Stimulated activated CD8-positive, alpha-beta memory T cell treated with anti-CD3 and anti-CD28 coated beads, Interleukin-7, amount 100 ng/mL, for 48 hours (primary cell): Measurements from ENCODE around the gene ICAM4.
"Not testable (repeated sequence)": the region's sequence is repeated elsewhere in the genome, so short reads cannot be mapped to it uniquely, and the experiment has no call there.

ENCODE experiments used
- DNase-seq, 2 donors: peaks; one replicate each; pipeline ENCODE4 v3.0.0-alpha.2; 2020; ENCODE audit warnings: low read depth in 1 of 2; ENCODE audit errors: extremely low read depth in 1 of 2

The ICAM4 gene, protein sequence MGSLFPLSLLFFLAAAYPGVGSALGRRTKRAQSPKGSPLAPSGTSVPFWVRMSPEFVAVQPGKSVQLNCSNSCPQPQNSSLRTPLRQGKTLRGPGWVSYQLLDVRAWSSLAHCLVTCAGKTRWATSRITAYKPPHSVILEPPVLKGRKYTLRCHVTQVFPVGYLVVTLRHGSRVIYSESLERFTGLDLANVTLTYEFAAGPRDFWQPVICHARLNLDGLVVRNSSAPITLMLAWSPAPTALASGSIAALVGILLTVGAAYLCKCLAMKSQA

DNA sequence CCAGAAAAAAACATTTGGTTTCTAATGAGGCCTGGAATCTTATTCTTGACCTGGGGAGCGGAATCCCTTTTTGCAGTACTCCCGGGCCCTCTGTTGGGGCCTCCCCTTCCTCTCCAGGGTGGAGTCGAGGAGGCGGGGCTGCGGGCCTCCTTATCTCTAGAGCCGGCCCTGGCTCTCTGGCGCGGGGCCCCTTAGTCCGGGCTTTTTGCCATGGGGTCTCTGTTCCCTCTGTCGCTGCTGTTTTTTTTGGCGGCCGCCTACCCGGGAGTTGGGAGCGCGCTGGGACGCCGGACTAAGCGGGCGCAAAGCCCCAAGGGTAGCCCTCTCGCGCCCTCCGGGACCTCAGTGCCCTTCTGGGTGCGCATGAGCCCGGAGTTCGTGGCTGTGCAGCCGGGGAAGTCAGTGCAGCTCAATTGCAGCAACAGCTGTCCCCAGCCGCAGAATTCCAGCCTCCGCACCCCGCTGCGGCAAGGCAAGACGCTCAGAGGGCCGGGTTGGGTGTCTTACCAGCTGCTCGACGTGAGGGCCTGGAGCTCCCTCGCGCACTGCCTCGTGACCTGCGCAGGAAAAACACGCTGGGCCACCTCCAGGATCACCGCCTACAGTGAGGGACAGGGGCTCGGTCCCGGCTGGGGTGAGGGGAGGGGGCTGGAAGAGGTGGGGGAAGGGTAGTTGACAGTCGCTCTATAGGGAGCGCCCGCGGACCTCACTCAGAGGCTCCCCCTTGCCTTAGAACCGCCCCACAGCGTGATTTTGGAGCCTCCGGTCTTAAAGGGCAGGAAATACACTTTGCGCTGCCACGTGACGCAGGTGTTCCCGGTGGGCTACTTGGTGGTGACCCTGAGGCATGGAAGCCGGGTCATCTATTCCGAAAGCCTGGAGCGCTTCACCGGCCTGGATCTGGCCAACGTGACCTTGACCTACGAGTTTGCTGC lies at the start of gene ICAM4:
ICAM4 (plus strand) TSS at position 153 of the 935 bp plus-strand sequence; CDS start at position 211, 58 bp downstream.
- DNase-seq: no peak

DNA sequence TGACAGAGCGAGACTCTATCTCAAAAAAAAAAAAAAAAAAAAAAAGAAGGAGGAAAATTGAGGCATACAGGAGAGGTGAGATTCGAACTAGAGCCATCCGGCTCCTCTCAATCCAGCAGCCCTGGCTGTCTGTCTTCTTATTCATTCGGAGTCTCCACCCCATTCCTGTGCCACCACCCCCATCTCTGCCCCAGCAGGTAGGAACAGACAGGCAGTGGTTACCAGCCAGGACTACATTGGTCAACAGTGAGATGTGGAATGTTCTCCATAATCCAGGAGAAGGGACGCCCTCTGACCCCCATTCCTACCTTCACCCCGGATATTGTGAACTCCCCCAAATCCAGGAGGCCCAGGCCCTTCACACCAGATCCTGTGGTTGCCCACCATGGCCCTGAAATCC lies 49.1 kb upstream of the ICAM4 start:
- DNase-seq: no peak

DNA sequence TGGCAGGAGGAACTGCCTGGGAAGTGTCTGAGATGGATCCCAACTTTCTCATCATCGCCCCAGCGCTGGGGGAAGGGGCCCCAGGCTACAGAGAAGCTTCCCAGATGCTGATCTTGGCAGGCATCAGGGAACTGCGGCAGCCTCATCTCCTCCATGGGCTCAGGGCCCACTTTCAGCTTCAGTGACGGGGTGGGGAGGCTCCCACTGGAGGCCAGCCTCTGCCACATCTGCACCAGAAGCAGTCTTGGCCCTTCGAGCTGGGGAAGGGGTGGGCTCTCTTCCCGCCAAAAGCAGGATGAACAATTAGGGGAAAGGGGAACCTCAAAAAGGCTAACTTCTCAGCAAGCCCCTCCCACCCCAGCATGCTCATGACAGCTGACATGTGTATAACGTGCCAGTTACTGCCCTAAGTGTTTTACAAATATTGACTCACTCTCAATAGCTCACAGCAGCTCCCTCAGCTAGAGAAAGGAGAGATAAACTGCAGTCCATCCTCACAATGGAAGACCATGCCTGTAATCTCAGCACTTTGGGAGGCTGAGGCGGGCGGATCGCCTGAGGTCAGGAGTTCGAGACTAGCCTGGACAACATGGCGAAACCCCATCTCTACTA lies 48.5 kb upstream of the ICAM4 start:
- DNase-seq: no peak

DNA sequence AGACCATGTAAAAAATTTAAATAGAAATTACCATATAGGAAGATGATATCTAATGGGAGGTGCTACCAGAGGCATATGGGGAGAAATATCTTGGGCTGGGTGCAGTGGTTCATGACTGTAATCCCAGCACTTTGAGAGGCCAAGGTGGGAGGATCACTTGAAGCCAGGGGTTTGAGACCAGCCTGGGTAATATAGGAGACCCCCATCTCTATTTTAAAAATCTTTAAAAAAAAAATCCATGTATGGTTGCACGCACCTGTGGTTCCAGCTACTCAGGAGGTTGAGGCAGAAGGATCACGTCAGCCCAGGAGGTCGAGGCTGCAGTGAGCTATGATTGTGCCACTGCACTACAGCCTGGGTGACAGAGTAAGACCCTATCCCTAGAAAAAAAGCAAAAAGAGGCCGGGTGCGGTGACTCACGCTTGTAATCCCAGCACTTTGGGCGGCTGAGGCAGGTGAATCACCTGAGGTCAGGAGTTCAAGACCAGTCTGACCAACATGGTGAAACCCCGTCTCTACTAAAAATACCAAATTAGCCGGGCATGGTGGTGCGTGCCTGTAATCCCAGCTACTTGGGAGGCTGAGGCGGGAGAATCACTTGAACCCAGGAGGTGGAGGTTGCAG lies 44.8 kb upstream of the ICAM4 start:
- DNase-seq: not testable (repeated sequence)

DNA sequence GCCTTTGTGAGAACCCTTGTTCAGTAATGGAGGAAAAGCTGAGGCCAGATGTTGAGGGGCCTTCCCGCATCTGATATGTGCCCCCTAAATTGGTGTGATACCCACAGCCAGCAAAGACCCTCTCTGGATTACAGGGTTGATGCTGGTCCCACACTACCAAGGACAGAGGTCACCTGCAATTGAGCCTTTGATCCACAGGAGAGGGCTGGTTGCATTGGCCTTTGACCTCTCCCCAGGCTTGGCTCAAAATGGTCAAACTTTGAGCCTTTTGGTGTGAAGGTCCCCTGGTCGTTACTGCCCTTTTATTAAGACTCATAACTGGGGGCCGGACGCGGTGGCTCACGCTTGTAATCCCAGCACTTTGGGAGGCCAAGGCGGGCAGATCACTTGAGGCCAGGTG lies 43.1 kb upstream of the ICAM4 start:
- DNase-seq: no peak

DNA sequence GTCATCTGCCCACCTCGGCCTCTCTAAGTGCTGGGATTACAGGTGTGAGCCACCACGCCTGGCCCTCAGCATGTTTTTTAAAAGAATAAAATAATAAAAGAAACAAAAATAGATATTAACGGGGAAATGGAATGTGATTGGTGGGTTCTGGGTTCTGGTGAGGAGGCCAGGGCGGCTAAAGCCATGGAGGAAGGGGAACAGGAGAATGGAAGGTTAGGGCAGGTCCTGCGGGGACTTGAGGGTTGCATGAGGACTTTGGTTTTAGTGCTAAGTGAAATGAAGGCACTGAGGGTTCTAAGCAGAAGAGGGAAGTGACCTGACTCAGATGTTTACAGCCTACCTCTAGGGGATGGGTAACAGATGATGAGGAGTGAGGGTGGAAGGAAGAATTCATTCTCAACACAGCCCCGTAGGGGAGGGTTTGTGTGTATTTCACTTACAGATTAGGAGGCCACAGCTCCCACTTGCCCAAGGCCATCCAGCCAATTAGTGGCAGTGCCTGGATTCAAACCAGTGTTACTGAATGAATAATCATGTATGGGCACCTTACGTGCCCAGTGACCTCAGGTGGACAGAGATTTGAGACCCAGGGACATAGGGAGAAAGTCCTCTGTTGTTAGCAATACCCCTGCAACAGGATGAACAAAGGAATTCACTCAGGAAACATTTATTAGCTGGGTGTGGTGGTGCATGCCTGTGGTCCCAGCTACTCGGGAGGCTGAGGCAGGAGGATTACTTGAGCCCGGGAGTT lies 41.4 kb upstream of the ICAM4 start:
- DNase-seq: no peak

DNA sequence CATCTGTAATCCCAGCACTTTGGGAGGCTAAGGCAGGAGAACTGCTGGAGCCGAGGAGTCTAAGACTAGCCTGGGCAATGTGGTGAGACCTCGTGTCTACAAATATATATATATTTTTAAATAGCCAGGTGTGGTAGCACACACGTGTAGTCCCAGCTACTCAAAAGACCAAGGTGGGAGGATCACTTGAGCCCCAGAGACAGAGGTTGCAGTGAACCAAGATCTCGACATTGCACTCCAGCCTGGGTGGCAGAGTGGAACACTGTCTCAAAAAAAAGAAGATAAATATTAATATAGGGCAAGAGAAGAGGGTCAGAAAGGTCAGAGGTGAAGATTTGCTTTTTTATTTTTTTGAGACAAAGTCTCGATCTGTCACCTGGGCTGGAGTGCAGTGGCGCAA lies 40.2 kb upstream of the ICAM4 start:
- no peak for DNase-seq

DNA sequence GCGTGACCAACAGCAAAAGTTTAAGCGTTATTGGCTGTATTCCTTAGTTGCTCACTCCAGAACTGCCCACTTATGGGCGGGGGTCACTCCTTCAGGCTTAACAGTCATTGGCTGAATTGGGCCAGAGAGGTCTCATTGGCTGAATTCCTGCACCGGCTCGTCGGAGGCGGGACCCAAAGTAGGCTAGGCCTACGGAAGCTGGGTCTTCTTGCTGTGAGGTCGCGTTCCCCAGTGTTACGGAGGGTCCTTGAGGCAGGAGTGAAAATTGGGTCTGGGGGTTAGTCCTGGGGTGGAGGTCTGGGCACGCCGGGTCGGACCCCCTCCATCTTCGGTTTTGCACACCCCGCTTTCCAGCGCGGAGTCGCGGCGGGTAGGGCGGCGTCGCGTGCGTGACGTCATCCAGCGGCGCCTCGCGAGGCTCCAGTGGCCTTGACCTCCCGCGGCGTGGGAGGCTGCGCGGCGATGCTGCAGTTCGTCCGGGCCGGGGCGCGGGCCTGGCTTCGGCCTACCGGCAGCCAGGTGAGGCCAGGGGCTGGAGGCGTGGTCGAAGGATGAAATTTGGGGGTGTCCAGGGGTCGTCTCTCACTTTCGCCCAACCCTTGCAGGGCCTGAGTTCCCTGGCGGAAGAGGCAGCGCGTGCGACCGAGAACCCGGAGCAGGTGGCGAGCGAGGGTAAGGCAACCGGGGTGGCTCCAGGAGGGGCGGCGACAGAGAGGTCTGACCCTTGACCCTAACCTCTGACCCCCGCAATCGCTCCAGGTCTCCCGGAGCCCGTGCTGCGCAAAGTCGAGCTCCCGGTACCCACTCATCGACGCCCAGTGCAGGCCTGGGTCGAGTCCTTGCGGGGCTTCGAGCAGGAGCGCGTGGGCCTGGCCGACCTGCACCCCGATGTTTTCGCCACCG lies 34.7 kb upstream of the ICAM4 start, which contains the start of gene MRPL4:
MRPL4 (plus strand) TSS at position 423 of the 903 bp plus-strand sequence; CDS start at position 463, 40 bp downstream.
- DNase-seq: peak; percentile 88 to 97

DNA sequence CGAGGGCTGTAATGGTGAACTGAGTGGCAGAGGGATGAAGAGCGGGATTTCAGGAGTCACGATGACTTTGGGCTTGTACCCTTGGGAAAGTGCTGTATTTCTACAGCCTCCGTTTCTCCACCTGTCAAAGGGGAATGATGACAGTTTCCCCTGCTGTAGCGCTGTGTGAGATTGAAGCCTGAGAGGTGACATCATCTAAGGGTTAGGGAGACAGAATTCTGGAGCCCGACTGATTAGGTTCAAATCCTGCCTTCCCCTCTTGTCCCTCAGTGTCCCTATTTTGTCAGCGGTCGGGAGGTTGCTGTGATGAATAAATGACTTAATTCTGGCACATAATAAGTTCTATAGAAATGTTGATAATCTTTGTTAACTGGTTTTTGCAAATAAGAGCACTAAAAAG lies 34.0 kb upstream of the ICAM4 start:
- no peak for DNase-seq

DNA sequence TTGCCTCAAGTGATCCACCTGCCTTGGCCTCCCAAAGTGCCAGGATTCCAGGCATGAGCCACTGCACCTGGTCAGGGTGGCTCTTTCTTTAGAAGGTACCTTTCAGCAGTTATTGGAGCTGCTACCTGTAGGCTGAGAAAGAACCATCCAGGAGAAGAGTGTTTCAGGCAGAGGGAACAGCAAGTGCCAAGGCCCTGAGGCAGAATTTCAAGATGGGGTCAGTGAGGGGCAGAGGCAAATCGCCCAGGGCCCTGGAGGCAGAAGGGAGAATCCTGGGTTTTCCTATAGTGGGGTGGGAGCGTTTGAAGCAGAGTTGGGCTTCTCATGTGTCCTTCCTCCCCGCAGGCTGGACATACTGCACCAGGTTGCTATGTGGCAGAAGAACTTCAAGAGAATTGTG lies 32.5 kb upstream of the ICAM4 start:
- DNase-seq: no peak

DNA sequence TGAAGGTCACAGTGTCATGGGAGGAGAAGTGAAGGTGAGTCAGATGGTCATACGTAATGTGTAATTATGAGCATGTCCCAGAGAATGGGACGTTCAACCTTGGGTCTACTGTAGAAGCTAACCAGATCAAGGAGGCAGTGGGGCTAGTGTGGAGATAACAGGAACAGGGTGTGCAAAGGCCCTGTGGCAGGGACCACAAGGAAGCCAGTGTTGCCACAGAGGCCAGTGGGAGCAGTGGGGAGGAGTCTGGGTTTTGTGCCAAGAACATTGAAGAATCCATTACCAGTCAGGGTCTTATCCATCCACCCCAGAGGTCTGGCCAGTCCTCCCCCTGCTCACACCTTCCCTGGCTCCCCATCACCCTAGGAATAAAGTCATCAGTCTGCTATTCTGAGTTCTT lies 31.4 kb upstream of the ICAM4 start:
- no peak for DNase-seq

DNA sequence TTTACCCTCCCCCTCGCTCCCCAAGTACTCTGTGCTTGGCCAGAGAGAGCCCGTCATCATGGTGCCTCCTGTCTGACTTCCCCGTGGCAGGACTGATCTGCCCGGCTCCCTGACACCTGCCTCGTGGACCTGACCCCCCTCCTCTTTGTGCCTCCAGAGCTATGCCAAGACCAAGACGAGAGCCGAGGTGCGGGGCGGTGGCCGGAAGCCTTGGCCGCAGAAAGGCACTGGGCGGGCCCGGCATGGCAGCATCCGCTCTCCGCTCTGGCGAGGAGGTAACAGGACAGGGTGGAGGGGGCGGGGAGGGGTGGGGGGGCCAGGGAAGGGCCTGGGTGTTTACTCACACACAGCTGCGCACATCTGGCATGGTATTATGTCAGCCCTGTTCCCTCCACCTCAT lies 30.2 kb upstream of the ICAM4 start:
- no peak for DNase-seq

DNA sequence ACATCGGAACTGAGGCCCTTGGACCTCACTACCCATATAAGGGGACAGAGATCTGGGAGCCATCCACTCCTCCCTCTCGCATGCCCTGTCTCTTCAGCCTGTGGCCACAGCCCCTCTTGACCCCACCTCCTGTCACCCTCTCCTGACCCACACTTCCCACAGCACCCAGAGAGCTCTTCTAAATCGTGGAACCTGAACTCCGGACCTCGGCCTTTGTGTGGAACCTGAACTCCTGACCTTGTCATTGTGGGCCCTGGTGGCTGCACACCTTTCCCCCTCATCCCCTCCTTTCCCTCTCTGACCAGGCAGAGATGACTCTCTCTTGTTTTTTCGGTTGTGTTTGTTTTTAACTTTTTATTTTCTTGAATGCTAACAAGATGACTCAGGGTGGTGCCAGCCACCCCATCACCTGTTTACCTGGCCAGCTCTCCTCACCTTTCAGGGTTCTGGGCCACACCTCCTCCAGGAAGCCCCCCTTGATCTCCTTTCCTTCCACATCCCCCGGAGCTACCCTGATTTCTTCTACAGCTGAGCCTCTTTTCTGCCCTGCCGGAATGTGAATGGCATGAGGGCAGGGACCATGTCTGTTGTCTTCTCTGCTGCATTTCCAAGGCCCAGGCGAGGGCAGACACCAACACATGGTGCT lies 29.7 kb upstream of the ICAM4 start:
- DNase-seq: no peak

DNA sequence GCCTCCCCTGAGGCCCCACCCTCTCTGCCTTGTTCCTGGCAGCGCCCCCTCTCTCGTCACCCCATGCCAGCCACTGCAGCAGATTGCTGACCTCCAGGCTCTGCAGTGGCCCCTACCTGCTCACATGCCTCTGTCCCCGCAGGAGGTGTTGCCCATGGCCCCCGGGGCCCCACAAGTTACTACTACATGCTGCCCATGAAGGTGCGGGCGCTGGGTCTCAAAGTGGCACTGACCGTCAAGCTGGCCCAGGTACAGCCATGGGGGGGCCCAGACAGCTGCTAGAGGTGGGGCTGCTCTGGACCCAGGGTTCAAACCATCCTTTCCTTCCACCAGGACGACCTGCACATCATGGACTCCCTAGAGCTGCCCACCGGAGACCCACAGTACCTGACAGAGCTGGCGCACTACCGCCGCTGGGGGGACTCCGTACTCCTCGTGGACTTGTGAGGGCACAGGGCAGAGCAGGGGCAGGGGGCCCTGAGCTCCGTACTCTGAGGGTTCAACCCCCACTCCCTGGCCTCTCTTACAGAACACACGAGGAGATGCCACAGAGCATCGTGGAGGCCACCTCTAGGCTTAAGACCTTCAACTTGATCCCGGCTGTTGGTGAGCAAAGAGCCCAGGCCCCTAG lies 28.6 kb upstream of the ICAM4 start:
- no peak for DNase-seq

DNA sequence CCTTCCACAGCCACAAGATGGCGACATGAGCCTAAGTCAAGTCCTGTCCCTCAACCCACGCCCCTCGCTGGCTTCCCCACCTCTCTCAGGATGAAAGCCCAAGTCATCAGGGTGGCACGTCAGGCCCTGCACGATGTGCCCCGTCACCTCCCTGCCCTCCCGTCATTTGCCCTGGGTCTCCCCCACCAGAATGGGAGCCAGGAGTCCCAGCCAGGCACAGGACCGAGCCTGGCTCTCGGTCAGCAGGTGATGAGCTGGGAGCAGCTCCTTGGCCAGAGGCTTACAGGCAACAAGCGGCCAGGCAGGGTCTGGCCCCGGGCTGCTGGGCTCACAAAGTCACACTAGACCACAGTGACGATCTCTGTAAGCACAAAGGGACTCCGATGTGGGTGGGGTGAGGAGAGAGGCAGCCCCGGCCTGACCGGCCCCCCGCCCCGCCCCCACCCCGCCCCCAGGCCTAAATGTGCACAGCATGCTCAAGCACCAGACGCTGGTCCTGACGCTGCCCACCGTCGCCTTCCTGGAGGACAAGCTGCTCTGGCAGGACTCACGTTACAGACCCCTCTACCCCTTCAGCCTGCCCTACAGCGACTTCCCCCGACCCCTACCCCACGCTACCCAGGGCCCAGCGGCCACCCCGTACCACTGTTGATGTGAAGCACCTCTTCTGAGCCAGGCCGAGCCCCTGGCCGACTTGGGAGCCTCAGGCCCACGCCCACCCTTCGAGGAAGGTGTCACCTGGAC lies 27.4 kb upstream of the ICAM4 start:
- DNase-seq: peak; percentile 70 to 98

DNA sequence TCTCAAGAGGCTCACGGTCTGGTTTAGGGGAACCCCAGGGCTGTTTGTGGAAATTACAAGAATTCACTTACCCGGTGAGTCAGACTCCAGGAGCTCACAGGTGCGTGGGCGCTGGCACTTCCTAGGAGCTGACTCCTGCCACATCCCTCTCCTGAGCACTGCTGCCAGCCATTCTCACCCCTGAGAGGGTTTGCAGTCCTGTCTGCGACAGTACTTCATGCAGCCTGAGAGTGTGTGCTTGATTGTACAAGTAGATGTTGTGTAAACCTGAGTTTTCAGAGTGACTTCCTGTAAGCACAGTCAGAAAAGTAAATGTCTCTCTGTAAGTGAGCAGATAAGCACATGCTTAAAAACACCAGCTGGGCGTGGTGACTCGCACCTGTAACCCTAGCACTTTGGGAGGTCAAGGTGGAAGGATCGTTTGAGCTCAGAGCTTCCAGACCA lies 26.6 kb upstream of the ICAM4 start:
- DNase-seq: peak; percentile 47 to 81

DNA sequence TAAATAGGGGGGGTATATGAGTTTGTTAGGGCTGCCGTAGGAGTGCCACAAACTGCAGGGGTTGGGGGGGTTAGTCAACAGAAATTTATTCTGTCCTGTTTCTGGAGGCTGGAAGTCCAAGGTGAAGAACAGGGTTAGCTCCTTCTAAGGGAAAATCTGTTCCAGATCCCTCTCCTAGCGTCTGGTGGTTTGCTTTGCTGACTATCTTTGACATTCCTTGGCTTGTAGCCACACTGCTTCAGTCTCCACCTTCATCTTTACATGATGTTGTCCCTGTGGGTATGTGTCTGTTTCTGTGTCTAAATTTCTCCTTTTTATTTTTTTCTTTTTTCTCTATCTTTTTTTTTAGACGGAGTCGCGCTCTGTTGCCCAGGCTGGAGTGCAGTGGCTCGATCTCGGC lies 24.0 kb upstream of the ICAM4 start:
- DNase-seq: no peak

DNA sequence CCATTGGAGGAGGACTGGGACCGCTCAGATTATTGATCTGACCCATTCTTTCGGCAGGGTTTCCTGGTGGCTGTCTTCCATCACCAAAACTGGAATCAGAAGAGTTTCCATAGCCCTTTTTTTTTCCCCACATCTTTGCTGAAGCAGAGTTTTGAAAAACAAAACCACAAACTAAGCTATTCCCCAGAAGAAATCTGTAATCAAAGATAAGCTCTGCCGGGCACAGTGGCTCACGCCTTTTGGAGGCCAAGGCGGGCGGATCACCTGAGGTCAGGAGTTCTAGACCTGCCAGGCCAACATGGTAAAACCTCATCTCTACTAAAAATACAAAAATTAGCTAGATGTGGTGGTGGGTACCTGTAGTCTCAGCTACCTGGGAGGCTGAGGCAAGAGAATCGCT lies 20.0 kb upstream of the ICAM4 start:
- no peak for DNase-seq
